A549 (cell line): Measurements from ENCODE around the gene FER.

Source experiments
- CEBPB ChIP-seq, 2 experiments: fragments of >200 bp in 1 of 2; sonication (Bioruptor Twin) in 1 of 2; formaldehyde crosslinking in 1 of 2; IDR thresholded peaks; 2 replicates each; pipeline ENCODE4 v1.6.1; 2012 to 2016
- CHD2 ChIP-seq: fragments of 150-350 bp; IDR thresholded peaks from 2 replicates; pipeline ENCODE4 v1.6.1; 2014; ENCODE audit warnings: low read length; ENCODE audit not compliant: partially characterized antibody
- CTCF ChIP-seq: fragments of >200 bp; sonication (Bioruptor Twin); formaldehyde crosslinking; IDR thresholded peaks from 3 replicates; pipeline ENCODE4 v1.5.1; 2016
- EP300 ChIP-seq, 2 experiments: fragments of >200 bp; sonication (Bioruptor Twin); formaldehyde crosslinking; IDR thresholded peaks; 2 replicates in 1 of 2; 3 replicates in 1 of 2; pipeline ENCODE4 v1.6.1; 2016 to 2017
- HOXB5 ChIP-seq: fragments of 250-450 bp; sonication (Bioruptor Pico); IDR thresholded peaks from 2 replicates; pipeline ENCODE4 v1.5.0; 2020; ENCODE audit warnings: mild to moderate bottlenecking, moderate library complexity
- MAX ChIP-seq: IDR thresholded peaks from 2 replicates; pipeline ENCODE4 v1.6.1; 2012
- MYC ChIP-seq: IDR thresholded peaks from 2 replicates; pipeline ENCODE4 v1.6.1; 2012; ENCODE audit warnings: mild to moderate bottlenecking, inconsistent platforms, low read length, improper control_type of control experiment, borderline replicate concordance
- NR3C1 ChIP-seq: fragments of >200 bp; sonication (Bioruptor Twin); formaldehyde crosslinking; IDR thresholded peaks from 3 replicates; pipeline ENCODE4 v1.6.1; 2017
- POLR2AphosphoS2 ChIP-seq: conservative IDR thresholded peaks from 2 replicates; pipeline ENCODE4 v1.6.1; 2012; ENCODE audit warnings: low read length, improper control_type of control experiment, inconsistent platforms
- RAD21 ChIP-seq, 2 experiments: fragments of >200 bp in 1 of 2; sonication (Bioruptor Twin) in 1 of 2; formaldehyde crosslinking in 1 of 2; IDR thresholded peaks in 1 of 2; conservative IDR thresholded peaks in 1 of 2; 2 replicates in 1 of 2; 3 replicates in 1 of 2; pipeline ENCODE4 v1.6.1; 2012 to 2018; ENCODE audit warnings: inconsistent platforms in 1 of 2
- RNF2 ChIP-seq: fragments of 200-600 bp; sonication (generic); IDR thresholded peaks from 2 replicates; pipeline ENCODE4 v1.6.1; 2016; ENCODE audit warnings: low read depth, mild to moderate bottlenecking, antibody characterized with exemption, moderate library complexity, borderline replicate concordance

GRCh38 chr5:108881133-108881532 lies 133.4 kb downstream of the FER start:
- TF ChIP-seq HOXB5 (CRISPR knock-in tag) (no peak), RNF2 (no peak), CTCF (no peak), MYC (no peak), POLR2AphosphoS2 (no peak), EP300 (IDR thresholded peaks at IDR 0.05) (no peak), MAX (no peak), RAD21 (conservative IDR thresholded peaks at IDR 0.05 in 1 of 2, IDR thresholded peaks at IDR 0.05 in 1 of 2) (no peak), CEBPB (IDR thresholded peaks at IDR 0.05) (no peak), NR3C1 (no peak), CHD2 (no peak)
